Fibroblast of skin of back (primary cell): ENCODE results near the gene NTRK3.
"Not testable (repeated sequence)": the region's sequence is repeated elsewhere in the genome, so short reads cannot be mapped to it uniquely, and the experiment has no call there.

Experiments used
- DNase-seq: peaks from one replicate; pipeline ENCODE4 v3.0.0-alpha.2; 2013

Gene NTRK3

DNA sequence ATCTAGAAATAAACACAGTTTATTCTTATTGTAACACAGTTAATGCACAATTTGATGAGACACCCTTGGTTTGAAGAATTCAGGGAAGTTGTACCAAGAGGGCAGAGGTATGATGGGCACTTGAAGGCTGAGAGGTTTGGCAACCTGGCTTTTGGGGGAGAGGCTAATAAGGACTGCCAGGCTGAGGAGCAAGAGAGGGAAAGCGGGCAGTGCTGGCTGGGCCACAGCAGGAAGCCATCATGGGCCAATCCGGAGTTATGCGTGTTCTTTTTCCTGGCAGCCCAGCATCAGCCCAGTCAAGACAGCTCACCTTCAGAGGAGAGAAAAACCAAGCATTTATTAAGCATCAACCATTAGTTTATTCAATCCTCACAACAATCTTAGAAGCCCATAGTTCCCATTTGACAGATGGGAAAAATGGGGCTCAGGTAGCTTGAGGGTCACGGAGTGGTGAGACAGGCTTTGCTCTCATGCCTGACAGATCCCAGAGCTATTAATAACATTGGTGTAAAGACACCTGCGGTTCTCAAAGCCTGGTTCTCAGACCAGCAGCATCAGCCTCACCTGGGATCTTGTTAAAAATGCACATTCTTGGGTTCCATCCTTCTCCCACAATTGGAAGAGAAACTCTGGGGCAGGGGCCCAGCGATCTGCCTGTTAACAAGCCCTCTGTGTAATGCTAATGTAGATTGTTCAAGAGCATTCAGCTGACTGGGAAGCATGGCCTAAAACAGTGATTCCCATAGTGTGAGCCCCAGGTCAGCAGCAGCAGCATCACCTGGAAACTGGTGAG lies 183.7 kb downstream of the NTRK3 start:
- DNase-seq = no peak

DNA sequence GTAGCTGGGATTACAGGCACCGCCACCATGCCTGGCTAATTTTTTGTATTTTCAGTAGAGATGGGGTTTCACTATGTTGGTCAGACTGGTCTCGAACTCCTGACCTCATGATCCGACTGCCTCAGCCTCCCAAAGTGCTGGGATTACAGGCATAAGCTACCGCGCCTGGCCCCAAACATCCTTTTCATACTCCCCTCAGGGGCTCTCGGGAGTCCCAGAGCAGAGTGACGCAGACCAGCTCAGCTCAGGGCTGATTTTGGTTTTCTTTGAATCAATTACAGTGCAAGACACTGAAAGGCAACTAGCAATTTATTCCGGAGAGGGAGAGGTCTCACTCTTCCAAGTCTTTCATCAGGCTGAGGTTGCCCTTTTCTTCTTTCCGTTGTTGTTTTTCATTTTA lies 184.4 kb downstream of the NTRK3 start:
- not testable (repeated sequence) for DNase-seq

DNA sequence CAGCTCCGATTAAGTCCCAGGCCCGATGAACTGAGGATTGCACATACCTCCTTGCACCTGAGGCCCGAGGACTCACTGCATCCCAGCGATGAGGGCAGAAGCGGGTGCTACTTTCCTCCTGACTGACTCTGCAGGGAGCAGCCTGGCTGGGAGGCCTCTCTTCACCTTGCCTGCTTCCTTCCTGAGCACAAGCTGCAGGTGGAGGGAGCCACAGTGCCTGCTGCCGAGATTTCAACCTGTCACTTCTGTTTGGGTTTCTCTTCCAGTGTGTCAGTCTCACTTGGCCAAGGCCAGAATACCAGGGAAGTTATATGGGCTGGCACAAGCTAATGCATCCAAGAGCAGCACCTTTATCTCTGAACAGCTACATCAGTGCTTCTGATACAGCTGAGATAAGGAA lies 185.4 kb downstream of the NTRK3 start:
- no peak for DNase-seq

DNA sequence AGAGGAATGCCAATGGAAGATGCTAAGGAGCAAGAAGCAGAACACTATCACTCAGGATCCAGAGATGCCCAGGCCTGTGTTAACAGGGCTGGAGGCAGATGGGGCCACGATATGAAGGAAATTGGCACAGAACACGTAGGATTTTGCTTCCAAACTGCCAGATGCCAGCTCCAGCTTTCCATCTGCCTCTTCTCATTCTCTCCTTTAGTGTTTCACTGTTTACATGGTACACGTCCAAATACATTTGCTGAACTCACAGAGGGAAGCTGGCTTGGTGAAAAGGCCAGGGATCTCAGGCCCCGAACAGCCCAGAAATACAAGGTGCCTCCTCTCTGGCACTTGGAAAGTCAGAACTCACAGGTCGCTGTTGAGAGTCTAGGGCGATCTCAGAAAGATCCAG lies 187.0 kb downstream of the NTRK3 start:
- no peak for DNase-seq

DNA sequence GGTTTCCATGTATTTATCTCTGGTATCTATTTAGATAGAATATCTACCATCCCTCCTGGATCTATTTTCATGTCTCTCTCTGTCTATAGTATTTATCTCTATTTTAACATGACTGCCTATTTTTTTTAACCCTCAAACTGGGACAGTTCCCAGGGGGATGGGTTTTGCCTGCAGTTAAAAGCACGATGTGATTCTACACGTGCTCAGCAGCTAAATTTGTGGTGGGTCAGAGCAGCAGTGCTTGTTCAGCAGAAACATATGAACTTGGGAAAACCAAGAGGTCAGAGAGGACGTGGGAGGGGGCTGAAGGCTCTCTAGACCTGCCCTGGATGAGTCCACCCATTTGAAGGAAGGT lies 189.2 kb downstream of the NTRK3 start:
- DNase-seq = no peak

DNA sequence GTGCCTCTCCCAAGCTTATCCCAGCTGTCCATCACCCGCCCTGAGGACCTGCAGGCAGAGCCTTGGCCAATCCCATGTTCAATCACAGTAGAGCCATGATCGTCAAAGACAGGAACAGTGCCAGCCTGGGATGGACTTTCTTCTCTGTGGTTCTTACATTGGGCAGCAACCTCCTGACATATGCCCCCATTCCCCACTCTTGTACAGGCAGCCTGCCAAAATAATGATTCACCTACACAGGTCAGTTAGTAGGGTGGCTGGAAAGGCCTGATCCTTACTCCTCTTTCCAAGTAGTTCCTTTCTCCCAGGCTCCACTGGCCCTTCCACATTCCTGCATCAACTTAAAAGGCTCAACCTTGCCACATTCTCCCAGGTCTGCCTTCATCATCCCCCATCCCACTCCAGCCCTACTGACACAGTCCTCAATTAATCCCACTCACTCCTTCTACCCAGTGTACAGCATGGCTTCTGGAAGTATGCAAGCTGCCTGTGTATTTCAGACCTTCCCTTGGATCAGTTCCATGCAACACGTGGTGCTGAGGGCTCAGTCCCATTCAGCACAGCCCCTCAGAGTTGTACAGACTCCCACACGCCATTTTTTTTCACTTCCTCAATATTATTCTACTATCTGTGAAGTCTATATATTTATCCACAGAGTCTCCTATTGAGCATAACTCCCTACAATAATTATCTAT lies 189.8 kb downstream of the NTRK3 start:
- no peak for DNase-seq

DNA sequence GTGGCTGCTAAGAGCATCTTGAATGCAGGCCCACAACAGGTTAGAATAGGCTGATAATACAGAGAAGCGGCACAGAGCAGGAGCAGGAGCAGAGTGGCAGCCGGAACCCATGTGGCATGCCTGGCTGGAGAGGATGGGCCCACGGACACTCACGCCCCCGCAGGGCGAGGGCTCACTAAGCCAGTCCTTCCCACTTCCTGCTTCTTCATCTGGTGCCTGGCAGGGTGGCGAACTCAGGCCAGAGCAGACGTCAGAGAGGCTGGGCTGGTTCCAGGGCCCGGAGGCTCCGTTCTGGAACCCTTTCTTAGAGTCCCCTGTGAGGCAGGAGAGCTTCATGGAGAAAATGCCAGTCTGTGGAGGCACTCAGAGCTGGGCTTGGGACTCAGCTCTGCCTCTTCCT lies 195.1 kb downstream of the NTRK3 start:
- DNase-seq = no peak

DNA sequence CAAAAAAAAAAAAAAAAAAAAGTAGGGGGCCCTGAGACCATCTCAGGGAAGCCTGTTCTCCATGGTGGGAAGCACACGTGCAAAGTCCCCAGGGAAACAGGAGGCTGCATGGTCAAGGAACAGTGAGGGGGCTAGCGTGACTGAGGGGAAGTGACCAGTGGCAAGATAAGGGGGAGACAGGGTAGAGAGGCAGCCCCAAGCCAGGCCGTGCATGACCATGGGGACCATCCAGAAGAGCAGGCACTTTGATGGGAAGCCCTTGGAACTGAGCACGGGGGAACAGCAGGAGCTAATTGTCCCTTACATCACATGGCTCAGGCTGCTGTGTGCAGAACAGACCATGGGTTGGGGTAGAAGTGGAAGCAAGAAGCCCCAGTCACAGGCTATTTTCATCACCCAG lies 196.2 kb downstream of the NTRK3 start:
- no peak for DNase-seq

DNA sequence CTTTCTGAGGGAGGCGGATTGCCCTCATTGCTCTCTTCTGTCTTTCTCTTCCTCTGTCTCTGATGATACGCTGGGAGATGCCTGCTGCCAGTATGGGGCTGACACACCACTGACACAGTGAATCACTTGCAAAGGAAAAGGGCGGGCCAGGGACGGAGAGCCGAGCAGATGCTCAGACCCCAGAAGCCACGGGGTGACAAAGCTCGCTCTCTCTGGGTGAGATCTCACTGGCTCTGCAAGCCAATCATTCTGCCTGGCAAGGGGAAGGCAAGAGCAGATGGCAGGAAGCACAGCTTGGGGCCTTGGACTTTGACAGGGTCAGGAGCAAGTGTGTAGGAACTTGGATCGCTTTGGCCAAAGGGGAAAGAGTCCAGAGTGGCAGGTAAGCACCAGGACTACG lies 198.7 kb downstream of the NTRK3 start:
- DNase-seq = no peak

DNA sequence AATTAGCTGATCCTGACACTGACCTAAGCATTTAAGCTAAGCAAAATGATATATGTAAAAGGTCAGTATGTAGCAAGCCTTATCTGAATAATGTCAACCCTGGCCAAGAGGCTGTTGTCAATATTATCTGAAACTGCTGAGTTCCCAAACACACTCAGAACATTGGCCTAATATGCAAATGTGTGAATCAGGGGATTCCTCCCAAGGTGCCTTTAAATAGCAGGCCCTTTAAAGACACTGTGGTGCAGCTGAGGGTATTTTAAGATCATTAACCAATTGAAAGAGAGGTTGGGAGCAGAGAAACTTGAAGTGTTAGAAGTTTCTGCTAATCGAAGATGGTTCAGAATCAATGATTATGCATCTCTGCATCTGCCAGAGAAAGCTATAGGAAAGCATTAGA lies 207.0 kb downstream of the NTRK3 start:
- no peak for DNase-seq

DNA sequence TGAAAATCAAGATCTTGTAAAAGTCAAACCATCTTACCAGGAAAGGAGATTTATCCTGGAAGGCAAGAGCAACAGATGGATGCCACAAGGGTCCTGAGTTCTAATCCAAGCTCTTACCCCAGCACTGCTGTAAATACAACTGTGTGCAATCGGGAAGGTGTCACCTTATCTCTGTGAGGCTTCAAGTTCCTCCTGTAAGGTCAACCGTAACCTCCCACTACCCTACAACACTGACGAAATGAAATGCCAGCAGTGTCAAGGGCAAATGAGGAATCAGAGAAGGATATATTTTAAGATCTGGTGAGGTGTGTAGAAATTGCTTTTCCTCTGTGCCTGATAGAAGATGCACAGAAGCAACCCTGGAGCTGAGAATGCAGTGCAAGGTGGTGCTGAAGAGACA lies 207.8 kb downstream of the NTRK3 start:
- no peak for DNase-seq

DNA sequence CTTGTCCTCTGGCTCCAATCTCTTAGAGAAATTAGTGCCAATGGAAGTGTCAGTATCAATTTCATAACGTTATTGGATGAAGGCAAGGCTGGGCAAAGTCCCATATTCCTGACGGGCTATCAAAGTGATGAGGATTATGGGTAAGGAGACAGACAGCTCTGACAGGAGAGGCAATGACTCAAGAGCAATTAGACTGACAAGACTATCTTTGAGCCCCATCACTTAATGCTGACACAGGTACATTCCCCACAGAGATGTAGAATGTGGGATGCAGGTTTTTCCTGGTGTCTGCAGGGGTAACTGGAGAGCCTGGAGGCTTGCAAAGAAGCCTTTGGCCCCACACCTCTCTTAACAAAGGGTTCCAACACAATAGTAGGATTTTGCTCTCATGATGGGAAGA lies 208.3 kb downstream of the NTRK3 start:
- DNase-seq = no peak

DNA sequence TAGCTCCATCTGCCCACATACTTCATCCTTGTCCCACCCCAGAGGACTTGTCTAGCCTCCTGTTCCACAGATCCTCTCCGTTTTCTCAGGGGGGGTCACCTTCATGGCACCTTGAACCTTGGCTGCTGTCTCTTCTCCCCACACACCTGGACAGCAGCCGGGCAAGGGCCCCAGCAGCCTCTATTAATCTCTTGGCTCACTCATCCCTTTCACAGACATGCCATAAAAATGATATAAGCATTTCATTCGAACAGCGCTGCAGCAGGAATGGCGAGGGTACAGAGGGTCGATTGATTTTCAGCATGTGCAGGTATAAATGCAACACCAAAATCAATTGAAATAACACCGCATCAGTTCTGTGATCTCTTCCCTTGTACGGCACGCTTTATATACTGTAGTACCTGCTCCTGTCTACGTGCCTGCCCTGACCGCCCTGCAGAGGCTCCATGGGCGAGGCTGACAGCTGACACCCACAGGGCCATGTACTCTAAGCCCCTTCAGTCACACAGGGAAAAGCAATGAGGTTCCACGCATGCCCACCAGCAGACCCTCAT lies 209.9 kb downstream of the NTRK3 start:
- no peak for DNase-seq

DNA sequence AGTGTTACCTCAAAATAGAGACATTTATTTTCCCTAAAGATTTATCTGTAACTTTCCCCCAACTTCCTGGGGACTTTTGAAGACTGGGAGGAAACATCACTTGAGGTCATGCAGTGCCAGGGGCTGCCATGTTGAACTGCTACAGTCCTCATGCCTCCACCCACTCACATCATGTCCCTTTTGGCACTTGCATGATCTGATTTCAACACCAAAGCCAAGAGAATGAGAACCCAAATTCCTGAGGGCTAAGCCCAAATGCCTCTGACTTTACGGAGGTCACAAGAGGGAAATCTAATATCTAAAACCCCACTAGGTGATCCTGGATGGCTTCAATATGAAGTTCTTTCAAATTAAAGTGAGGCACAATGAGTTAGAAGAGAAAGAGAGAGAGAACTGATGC lies 213.1 kb downstream of the NTRK3 start:
- DNase-seq = no peak

DNA sequence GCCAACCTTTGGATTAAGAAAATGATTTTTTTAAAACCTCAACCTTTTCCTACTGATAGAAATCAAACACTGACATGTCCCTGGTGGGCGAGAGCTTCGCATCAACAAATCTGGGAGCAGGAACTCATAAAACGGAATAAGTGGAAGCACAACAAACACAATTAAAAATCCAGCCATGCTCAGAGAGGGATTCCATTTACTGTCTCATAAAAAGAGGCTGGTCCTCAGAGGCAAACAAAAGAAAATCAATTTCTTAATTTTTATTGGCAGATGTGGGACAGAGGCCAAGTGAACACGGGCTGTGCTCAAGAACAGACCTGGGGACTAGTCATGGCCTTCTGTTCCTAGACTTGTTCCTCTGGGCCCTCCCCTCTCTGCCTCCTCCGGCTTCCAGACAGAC lies 214.5 kb downstream of the NTRK3 start:
- no peak for DNase-seq

DNA sequence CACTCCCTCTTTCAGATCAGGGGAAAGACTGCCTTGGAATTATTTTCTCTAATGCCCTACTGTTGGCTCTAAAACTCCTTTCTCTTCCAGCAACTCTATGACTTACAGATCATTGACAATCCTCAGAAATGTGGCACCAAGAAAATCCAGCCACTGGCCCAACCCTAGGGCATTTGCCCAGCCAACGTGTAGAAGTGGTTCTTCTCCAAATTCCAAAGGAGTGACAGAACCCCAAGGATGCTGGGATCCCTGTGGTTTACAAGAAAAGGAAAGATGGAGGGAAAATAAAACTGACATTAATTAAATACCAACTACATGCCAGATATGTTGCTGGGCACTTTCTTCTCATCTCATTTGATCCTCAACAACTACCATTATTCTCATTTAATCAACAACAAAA lies 216.0 kb downstream of the NTRK3 start:
- no peak for DNase-seq

DNA sequence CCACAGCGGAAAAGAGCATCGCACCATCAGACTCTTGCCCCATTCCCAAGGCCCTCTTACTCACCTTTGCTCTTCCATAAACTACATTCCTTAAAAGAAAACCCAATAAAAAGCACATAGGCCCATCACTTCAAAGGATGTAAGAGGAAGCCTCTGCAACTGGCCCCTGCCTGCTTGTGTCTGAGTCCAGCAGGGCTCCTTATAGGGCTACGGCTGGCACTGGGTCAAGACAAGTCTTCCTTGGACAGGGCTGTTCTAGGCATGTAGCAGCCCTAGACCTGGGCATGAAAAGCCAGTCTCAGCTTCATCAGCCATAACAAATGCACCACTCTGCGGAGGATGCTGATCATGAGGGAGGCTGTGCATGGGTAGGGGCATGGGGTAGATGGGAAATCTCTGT lies 218.3 kb downstream of the NTRK3 start:
- DNase-seq = no peak

DNA sequence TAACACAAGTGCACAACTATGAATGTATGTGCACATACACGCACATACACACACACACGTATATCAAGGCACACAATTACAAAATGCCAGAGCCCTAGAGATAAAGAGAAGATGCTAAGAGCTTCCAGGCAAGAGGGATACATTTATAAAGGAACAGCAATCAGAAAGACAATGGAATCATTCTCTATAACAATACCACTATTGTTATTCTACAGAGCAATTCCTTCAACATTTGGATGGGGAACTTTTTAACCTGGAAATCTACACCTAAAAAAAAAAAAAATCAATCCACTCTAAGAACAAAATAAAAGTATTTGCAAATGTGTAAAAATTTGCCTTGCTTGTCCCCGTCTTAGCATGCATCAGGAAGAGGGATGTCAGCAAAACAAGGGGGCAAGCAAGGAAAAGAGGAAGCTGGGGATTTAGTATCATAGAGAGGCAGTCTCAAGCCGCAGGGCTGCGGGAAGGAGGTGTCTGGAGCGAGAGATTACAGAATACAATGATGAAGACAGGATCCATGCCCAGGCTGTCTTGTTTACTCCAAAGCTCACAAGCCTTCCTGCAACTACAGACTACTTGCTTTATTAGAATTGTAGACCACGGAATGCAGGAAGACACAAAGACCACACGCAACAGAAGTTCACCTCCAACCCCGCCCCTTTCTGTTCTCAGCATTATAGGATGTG lies 220.2 kb downstream of the NTRK3 start:
- no peak for DNase-seq

DNA sequence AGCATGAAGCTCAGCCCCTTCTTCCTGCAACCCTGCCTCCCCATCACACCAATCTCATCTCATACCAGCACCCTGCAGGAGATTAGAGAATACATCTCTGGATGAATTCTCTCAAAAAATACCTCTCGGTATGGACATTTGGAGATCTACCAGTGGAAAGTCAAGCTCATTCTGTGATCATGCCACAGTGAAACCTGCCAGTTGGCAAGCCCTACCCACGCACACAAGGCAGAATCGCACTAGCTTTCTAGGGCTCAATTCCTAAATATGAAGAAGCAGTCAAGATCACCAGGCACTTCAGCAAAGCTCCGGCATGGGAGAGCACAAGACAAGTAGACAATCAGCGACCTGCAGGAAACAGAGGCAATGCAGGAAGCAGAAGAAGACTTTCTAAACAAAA lies 221.2 kb downstream of the NTRK3 start:
- no peak for DNase-seq

DNA sequence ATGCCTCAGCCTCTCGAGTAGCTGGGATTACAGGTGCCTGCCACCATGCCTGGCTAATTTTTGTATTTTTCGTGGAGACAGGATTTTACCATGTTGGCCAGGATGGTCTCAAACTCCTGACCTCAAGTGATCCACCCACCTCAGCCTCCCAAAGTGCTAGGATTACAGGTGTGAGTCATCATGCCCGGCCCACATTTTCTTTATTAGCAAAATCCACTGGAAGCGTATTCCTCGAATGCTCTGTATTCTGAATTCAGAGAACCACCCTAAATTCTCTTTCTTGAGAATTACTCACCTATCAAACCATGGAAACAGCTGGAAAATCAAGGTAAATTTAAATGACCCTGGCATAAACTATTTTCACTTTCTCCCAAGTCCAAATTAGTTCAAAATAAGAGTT lies 223.1 kb downstream of the NTRK3 start:
- not testable (repeated sequence) for DNase-seq

DNA sequence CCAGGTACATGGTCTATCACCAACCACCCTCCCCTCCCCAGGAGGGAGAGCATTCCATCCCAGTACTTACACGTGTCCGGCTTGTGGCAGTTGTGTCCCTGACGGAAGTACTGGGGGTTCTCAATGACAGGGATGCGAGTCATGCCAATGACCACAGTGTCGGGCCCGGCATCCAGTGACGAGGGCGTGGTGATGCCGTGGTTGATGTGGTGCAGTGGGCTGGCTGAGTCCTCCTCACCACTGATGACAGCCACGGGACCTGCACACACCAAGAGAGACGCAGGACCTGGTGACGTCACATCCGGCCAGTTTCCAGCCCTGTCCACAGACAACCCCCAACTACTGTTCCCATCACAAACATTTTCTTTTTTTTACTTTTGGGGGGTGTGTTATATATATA lies 223.8 kb downstream of the NTRK3 start:
- peak; percentile 65 for DNase-seq

DNA sequence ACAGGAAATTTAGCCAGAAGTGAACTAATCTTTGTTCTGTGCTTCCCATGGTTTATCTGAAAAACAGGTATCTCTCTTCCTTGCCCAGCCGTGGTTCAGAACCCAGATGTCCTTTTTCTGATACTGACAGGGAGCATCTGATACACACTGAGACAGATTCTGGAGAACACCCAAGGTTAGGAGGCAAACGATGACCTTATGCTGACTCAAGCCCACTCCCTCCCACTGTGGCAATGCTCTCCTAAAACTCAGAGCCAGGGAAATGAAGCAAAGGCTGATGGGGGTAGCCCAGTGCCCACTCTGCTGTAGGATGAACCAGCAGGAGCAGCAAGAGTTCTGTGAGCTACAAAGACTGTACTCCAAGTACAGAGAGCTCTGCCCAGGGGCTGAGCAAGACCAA lies 225.1 kb downstream of the NTRK3 start:
- no peak for DNase-seq

DNA sequence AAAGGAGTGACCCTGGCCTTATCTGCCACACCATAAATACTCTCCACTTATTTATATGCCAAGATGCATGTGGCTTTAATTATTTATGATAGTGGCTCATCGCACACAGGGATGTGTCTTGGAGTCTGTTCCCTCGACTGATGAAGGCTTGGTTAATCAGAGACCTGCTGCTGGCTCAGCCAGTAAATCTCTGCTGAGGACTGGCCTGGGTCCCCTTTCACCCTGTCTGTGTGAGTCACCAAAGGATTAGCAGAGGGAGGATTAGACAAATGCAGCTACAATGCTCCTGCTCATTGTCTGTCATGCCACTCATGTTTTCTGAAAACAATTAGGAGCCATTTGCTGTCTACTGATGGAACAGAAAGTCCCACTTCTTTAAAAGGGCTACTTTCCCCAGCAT lies 226.8 kb downstream of the NTRK3 start:
- DNase-seq = peak; percentile 4

DNA sequence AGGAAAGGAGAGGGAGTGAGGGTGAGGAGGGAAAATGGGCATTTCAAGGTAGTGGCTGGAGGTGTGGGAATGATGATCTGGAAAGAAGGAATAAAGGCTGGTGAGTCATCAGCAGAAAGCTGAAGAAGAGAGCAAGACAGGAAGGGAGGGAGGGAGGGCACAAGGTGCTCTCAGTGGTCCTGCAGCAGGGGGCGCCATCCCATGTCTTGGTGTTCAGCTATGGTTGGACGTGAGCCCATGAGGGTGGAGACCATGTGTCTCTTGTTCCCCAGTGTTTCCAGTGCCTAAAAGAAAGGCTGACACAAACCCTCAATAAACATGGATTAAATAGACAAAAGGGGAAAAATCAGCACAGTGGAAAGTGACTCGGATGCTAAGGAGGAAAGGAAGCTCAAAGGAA lies 228.5 kb downstream of the NTRK3 start:
- no peak for DNase-seq
